Esophagus squamous epithelium (tissue), 5 donors: ENCODE data around the gene SH3PXD2A. TPM values are rescaled to one million over a fixed set of nuclear protein-coding genes. Genes with fewer than 3 reads are reported as not detected.

Experiments used
- DNase-seq: peaks from one replicate; lab custom pipeline; 2025; lab: John Stamatoyannopoulos, UW
- H3K27ac ChIP-seq, 4 donors: fragments of 200-600 bp; sonication (generic); one replicate each; pipeline ENCODE4 v1.5.1; 2016 to 2019; ENCODE audit warnings: mild to moderate bottlenecking in 1 of 4
- H3K27me3 ChIP-seq, 4 donors: fragments of 200-600 bp; sonication (generic); 1 replicate in 3 of 4; 2 replicates in 1 of 4; pipeline versions ENCODE4 v1.5.1 to v1.6.0; 2017 to 2021; ENCODE audit warnings: antibody characterized with exemption in 1 of 4
- H3K36me3 ChIP-seq, 3 donors: fragments of 200-600 bp; sonication (generic); one replicate each; pipeline ENCODE4 v1.5.1; 2016 to 2019
- H3K4me1 ChIP-seq, 3 donors: fragments of 200-600 bp; sonication (generic); one replicate each; pipeline ENCODE4 v1.5.1; 2017 to 2019
- H3K4me3 ChIP-seq, 4 donors: fragments of 200-600 bp; sonication (generic); 1 replicate in 3 of 4; 2 replicates in 1 of 4; pipeline ENCODE4 v1.5.1; 2016 to 2019; ENCODE audit warnings: mild to moderate bottlenecking in 2 of 4, moderate library complexity in 1 of 4
- H3K9me3 ChIP-seq, 3 donors: fragments of 200-600 bp; sonication (generic); one replicate each; pipeline ENCODE4 v1.5.1; 2016 to 2019
- CTCF ChIP-seq, 6 experiments: fragments of 450-650 bp in 4 of 6; fragments of 200-600 bp in 2 of 6; sonication (generic) in 2 of 6; IDR thresholded peaks; one replicate each; pipeline ENCODE4 v1.5.1; 2016 to 2019; ENCODE audit warnings: antibody characterized with exemption in 6 of 6, mild to moderate bottlenecking in 4 of 6, moderate library complexity in 4 of 6
- POLR2A ChIP-seq, 4 donors: fragments of 450-650 bp; IDR thresholded peaks; one replicate each; pipeline ENCODE4 v1.6.1; 2017; ENCODE audit warnings: antibody characterized with exemption in 4 of 4, mild to moderate bottlenecking in 4 of 4, moderate library complexity in 3 of 4
- WGBS, 2 donors: methylation state at CpG; one replicate each; pipeline ENCODE4 v1.1.5; 2018; 5-methylcytosine and 5-hydroxymethylcytosine counted together
- intact Hi-C: fragments of 100-400 bp; cut with DNase I; formaldehyde crosslinking; loops from one replicate; pipeline ENCODE4 v1.15.0; 2022
- total RNA-seq, 4 donors: library from RNA; depleted of rRNA; stranded (reverse); fragments of >200 nt; gene quantifications; one replicate each; pipeline ENCODE4 v1.1.0, GENCODE V29; 2016
- donor health status: DM: yes; HTN: yes; CAD: no.

Gene SH3PXD2A
- total RNA-seq, 4 donors from 2014 or later, result 25.1 to 57.8 (median 42.7) TPM

GRCh38 chr10:103669944-103670343 is 185.4 kb downstream of the SH3PXD2A start:
- intact Hi-C loops, result no loop called here
- 92% methylated on average over 2 of the region's 2 CpGs; no CpG with 5 or more reads in 1 of the 2 donors for WGBS, 2 donors
- H3K27ac ChIP-seq, result peak overlapping the region in 1 of 4 donors; percentile 73

GRCh38 chr10:103669243-103669929 is 186.0 kb downstream of the SH3PXD2A start:
- no peaks in the 10 kb centered on the region for H3K27me3 ChIP-seq
- DNase-seq, result no peak
- H3K9me3 ChIP-seq, result no peaks in the 10 kb centered on the region
- peaks cover 0 to 85% (median 0%) of the 10 kb centered on the region in 3 donors for H3K36me3 ChIP-seq
- peak overlapping the region in 3 of 4 donors; percentile 43 to 73 (median 67) for H3K27ac ChIP-seq
- intact Hi-C loops, result no loop called here
- H3K4me1 ChIP-seq, result peaks cover 11 to 57% (median 19%) of the 10 kb centered on the region in 3 donors
- 63 to 95% methylated on average over 5 to 6 of the region's 6 CpGs for WGBS, 2 donors
- TF ChIP-seq POLR2A (IDR thresholded peaks at IDR 0.05) (no peak), CTCF (IDR thresholded peaks at IDR 0.05) (no peak)
- H3K4me3 ChIP-seq, result peak overlapping the region in 1 of 4 donors; percentile 42

More at GRCh38 chr10:103669944-103670343, 185.4 kb downstream of the SH3PXD2A start:
- Histone ChIP-seq H3K27me3 (no peaks in the 10 kb centered on the region), H3K36me3 (peaks cover 0 to 85% (median 0%) of the 10 kb centered on the region in 3 donors), H3K4me1 (peaks cover 11 to 54% (median 19%) of the 10 kb centered on the region in 3 donors), H3K9me3 (no peaks in the 10 kb centered on the region), H3K4me3 (no peak overlapping the region)
- no peak for TF ChIP-seq POLR2A (IDR thresholded peaks at IDR 0.05)
- TF ChIP-seq CTCF (IDR thresholded peaks at IDR 0.05), result no peak
- no peak for DNase-seq

- intact Hi-C loops, result no loop called here
- peaks cover 11 to 65% (median 24%) of the 10 kb centered on the region in 3 donors for H3K4me1 ChIP-seq
- WGBS, 2 donors, result 34 to 38% methylated on average over 12 to 22 of the region's 37 CpGs
- H3K4me3 ChIP-seq, result peak overlapping the region in 3 of 4 donors; percentile 7 to 42 (median 19)
- no peak for DNase-seq
- peak in 1 of 4 donors; percentile 18 for TF ChIP-seq POLR2A (IDR thresholded peaks at IDR 0.05)
- no peak for TF ChIP-seq CTCF (IDR thresholded peaks at IDR 0.05)
- H3K27me3 ChIP-seq, result no peaks in the 10 kb centered on the region
- H3K9me3 ChIP-seq, result no peaks in the 10 kb centered on the region
- peaks cover 0 to 77% (median 0%) of the 10 kb centered on the region in 3 donors for H3K36me3 ChIP-seq
- peak overlapping the region; percentile 6 to 73 (median 55) for H3K27ac ChIP-seq
Measured at GRCh38 chr10:103668351-103669242, 186.8 kb downstream of the SH3PXD2A start.

- H3K9me3 ChIP-seq, result no peaks in the 10 kb centered on the region
Measured at GRCh38 chr10:103667356-103667755, 188.0 kb downstream of the SH3PXD2A start.

More at GRCh38 chr10:103667356-103667755, 188.0 kb downstream of the SH3PXD2A start:
- no peak for TF ChIP-seq POLR2A (IDR thresholded peaks at IDR 0.05)
- no peak for TF ChIP-seq CTCF (IDR thresholded peaks at IDR 0.05)
- Histone ChIP-seq H3K27ac (peak overlapping the region; percentile 18 to 73 (median 42)), H3K36me3 (peaks cover 0 to 65% (median 0%) of the 10 kb centered on the region in 3 donors), H3K27me3 (no peaks in the 10 kb centered on the region), H3K4me3 (no peak overlapping the region), H3K4me1 (peaks cover 11 to 77% (median 33%) of the 10 kb centered on the region in 3 donors)
- DNase-seq, result no peak
- intact Hi-C loops, result no loop called here
- WGBS, 2 donors, result 60 to 64% methylated on average over 1 to 8 of the region's 8 CpGs
